Activated naive CD4-positive, alpha-beta T cell treated with anti-CD3 and anti-CD28 coated beads, Interleukin-2, amount 50 U/mL, for 72 hours (primary cell): ENCODE results near the gene TMOD4. TPM values are rescaled to one million over a fixed set of nuclear protein-coding genes. Genes with fewer than 3 reads are reported as not detected.
A peak's percentile ranks its signal among the peaks of the same experiment; 100 is the strongest.
"Not testable (repeated sequence)": the region's sequence is repeated elsewhere in the genome, so short reads cannot be mapped to it uniquely, and the experiment has no call there.

Source experiments
- ATAC-seq, 2 donors: fragments of 150-1000 bp; cut with Tn5 transposase; 2 replicates each; pipeline ENCODE4 v1.10.0; 2021; ENCODE audit warnings: mild to moderate bottlenecking in 2 of 2, moderate library complexity in 2 of 2
- DNase-seq, 2 donors: peaks; one replicate each; pipeline ENCODE4 v3.0.0; 2021 to 2022; ENCODE audit warnings: low spot score in 2 of 2
- H3K27ac Mint-ChIP-seq, 2 donors: one replicate each; pipeline ENCODE4 v1.8.0; 2022; ENCODE audit warnings: mild to moderate bottlenecking in 2 of 2, mixed read lengths in 2 of 2
- H3K36me3 Mint-ChIP-seq, 2 donors: one replicate each; pipeline ENCODE4 v1.8.0; 2022; ENCODE audit warnings: mixed read lengths in 2 of 2
- H3K9me3 Mint-ChIP-seq, 2 donors: one replicate each; pipeline ENCODE4 v1.8.0; 2022; ENCODE audit warnings: mixed read lengths in 2 of 2
- total RNA-seq, 2 donors: library from RNA; stranded (reverse); gene quantifications; one replicate each; pipeline ENCODE4 v1.2.3, GENCODE V29; 2022

The TMOD4 gene
- total RNA-seq: under 1 TPM; 0.77 to 0.78 TPM

GRCh38 chr1:151175863-151176262, at the start of gene TMOD4:
TMOD4 (minus strand) TSS chr1:151175981; CDS start chr1:151174875, 1,106 bp downstream.
- peak within 1 kb of the TSS; percentile 21 to 70 for H3K27ac Mint-ChIP-seq
- ATAC-seq: peak; percentile 41 to 64

DNA sequence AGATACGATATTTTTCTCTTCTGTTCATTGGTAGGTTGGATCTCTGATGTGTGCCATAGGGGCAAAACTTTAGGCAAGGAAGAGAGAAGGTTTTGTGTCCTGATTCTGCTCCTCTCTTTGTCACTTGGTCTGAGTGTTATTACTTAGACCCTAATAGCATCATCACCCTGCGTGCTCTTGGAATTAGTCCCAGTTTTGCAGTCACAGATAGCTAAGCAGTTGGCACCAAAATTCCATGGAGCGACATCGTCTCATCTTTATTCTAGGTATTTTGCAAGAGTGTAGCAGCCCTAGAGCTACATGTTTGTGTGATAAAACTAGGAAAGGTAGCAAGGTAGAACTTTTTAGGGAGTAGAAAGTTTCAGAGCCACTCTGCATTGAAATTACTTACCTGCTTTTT, 46.3 kb upstream of the TMOD4 start:
- Mint-ChIP-seq H3K9me3 (no peaks in the 10 kb centered on the region), H3K36me3 (peaks cover 0 to 9% of the 10 kb centered on the region in 2 donors), H3K27ac (no peak overlapping the region)

More at GRCh38 chr1:151175863-151176262, at the start of gene TMOD4:
- Mint-ChIP-seq H3K36me3 (peaks cover 5 to 10% of the 10 kb centered on the region in 2 donors), H3K9me3 (no peaks in the 10 kb centered on the region)
- no peak for DNase-seq

DNA sequence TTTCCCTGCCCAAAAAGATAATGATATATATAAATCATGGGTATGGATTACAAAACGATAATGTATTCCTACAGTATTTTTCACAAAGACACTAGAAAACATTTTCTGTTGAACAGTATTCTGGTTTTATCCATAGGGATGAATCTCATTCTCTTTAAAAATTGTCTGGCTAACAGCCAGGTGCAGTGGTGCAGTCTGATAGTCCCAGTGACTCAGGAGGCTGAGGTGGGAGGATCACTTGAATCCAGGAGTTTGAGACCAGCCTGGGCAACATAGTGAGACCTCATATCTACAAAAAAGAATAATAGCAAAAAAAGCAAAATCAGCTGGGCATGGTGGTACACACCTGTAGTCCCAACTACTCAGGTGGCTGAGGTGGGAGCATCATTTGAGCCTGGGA, 45.8 kb upstream of the TMOD4 start:
- ATAC-seq (no peak), DNase-seq (no peak)
- Mint-ChIP-seq H3K36me3 (peaks cover 0 to 9% of the 10 kb centered on the region in 2 donors), H3K27ac (no peak overlapping the region), H3K9me3 (no peaks in the 10 kb centered on the region)

More for the DNA sequence above, 46.3 kb upstream of the TMOD4 start:
- DNase-seq (no peak), ATAC-seq (no peak)

- no peak overlapping the region for H3K27ac Mint-ChIP-seq
- ATAC-seq: no peak
- H3K9me3 Mint-ChIP-seq: no peaks in the 10 kb centered on the region
- H3K36me3 Mint-ChIP-seq: peaks cover 0 to 10% of the 10 kb centered on the region in 2 donors
- no peak for DNase-seq
These were observed 37.8 kb upstream of the TMOD4 start for GRCh38 chr1:151213560-151213959.

- ATAC-seq (peak; percentile 37 to 60), DNase-seq (no peak)
- Mint-ChIP-seq H3K27ac (peak overlapping the region; percentile 70 to 92), H3K36me3 (peaks cover 0 to 7% of the 10 kb centered on the region in 2 donors), H3K9me3 (no peaks in the 10 kb centered on the region)
These were observed 36.4 kb upstream of the TMOD4 start for GRCh38 chr1:151211972-151212705.

GRCh38 chr1:151210830-151211229, 35.0 kb upstream of the TMOD4 start:
- peaks cover 0 to 11% of the 10 kb centered on the region in 2 donors for H3K36me3 Mint-ChIP-seq
- ATAC-seq (peak in 1 of 2 donors; percentile 50), DNase-seq (no peak)
- no peaks in the 10 kb centered on the region for H3K9me3 Mint-ChIP-seq
- H3K27ac Mint-ChIP-seq: peak overlapping the region; percentile 70 to 82

DNA sequence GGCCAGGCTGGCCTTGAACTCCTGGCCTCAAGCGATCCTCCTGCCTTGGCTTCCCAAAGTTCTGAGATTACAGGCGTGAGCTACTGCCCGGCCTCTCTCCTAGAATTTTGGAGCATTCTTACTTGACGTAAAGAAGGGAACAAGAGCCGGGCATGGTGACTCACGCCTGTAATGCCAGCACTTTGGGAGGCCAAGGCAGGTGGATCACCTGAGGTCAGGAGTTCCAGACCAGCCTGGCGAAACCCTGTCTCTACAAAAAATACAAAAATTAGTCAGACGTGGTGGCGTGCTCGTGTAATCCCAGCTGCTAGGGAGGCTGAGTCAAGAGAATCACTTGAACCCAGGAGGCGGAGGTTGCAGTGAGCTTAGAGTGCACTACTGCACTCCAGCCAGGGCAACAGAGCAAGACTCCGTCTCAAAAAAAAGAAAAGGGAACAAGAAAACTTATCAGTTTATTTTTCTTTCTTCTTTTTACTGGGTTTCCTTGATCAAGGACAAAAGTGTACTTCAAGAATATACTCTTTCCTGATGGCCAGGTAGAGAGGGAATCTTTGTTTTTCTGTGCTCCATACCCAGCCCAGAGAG, 29.7 kb upstream of the TMOD4 start:
- H3K36me3 Mint-ChIP-seq: peaks cover 0 to 23% of the 10 kb centered on the region in 2 donors
- DNase-seq, H3K27ac Mint-ChIP-seq, H3K9me3 Mint-ChIP-seq, ATAC-seq: not testable (repeated sequence)

- Mint-ChIP-seq H3K36me3 (peaks cover 25 to 36% of the 10 kb centered on the region in 2 donors), H3K9me3 (no peaks in the 10 kb centered on the region), H3K27ac (peak overlapping the region; percentile 98 to 100)
- no peak for ATAC-seq
- DNase-seq: no peak
These were observed 24.2 kb upstream of the TMOD4 start for GRCh38 chr1:151199873-151200581.

GRCh38 chr1:151198254-151199127, 22.7 kb upstream of the TMOD4 start, which contains the start of gene PIP5K1A:
PIP5K1A (plus strand) TSS chr1:151198552; CDS start chr1:151198997, 445 bp downstream.
- ATAC-seq: peak; percentile 92 to 93
- peak within 1 kb of the TSS; percentile 98 to 100 for H3K27ac Mint-ChIP-seq

GRCh38 chr1:151197863-151198253, 22.1 kb upstream of the TMOD4 start:
- Mint-ChIP-seq H3K27ac (peak overlapping the region; percentile 98 to 100), H3K36me3 (peaks cover 25 to 30% of the 10 kb centered on the region in 2 donors), H3K9me3 (no peaks in the 10 kb centered on the region)
- no peak for ATAC-seq
- no peak for DNase-seq

More at GRCh38 chr1:151198254-151199127, 22.7 kb upstream of the TMOD4 start, which contains the start of gene PIP5K1A:
- peak; percentile 97 to 98 for DNase-seq
- H3K36me3 Mint-ChIP-seq: peaks cover 25 to 30% of the 10 kb centered on the region in 2 donors
- no peaks in the 10 kb centered on the region for H3K9me3 Mint-ChIP-seq

GRCh38 chr1:151196292-151196800, 20.6 kb upstream of the TMOD4 start:
- Mint-ChIP-seq H3K27ac (no peak overlapping the region), H3K36me3 (peaks cover 24 to 25% of the 10 kb centered on the region in 2 donors), H3K9me3 (no peaks in the 10 kb centered on the region)
- peak; percentile 40 to 55 for DNase-seq
- ATAC-seq: peak; percentile 28 to 43

GRCh38 chr1:151194894-151195594, 19.3 kb upstream of the TMOD4 start:
- peaks cover 22 to 24% of the 10 kb centered on the region in 2 donors for H3K36me3 Mint-ChIP-seq
- DNase-seq, H3K9me3 Mint-ChIP-seq, H3K27ac Mint-ChIP-seq, ATAC-seq: not testable (repeated sequence)

DNA sequence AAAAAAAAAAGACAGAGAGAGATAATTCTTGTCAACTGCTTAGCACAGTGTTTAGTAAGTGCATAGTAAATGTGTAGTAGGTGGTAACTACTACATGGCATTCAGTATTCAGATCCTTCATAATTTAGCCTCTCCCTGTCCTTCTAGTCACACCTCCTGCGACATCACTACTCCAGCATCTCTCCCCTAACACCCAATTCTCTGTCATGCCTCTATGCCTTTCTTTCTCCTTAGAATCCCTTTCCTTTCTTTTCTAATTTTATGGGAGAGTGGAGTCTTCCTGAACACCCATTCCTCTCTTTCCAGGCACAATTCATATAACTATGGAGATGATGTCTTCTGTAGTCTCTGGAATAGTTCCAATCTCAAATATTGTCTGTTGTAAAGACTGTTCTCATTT, 18.1 kb upstream of the TMOD4 start:
- DNase-seq (no peak), ATAC-seq (no peak)
- Mint-ChIP-seq H3K36me3 (peaks cover 15 to 16% of the 10 kb centered on the region in 2 donors), H3K9me3 (no peaks in the 10 kb centered on the region), H3K27ac (no peak overlapping the region)

- Mint-ChIP-seq H3K9me3 (no peaks in the 10 kb centered on the region), H3K27ac (no peak overlapping the region), H3K36me3 (peaks cover 9 to 11% of the 10 kb centered on the region in 2 donors)
- ATAC-seq: no peak
- DNase-seq: no peak
These were observed 17.5 kb upstream of the TMOD4 start for GRCh38 chr1:151193304-151193703.

DNA sequence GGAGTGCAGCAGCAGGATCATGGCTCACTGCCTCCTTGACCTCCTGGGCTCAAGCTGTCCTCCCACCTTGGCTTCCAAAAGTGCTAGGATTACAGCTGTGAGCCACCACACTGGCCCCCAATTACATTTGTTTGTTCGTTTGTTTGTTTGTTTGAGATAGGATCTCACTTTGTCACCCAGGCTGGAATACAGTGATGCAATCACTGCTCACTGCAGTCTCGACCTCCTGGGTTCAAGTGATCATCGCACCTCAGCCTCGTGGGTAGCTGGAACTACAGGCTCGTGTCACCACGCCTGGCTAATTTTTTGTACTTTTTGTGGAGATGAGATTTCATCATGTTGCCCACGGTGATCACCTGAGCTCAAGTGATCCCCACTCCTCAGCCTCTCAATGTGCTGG, 16.3 kb upstream of the TMOD4 start:
- no peak for DNase-seq
- Mint-ChIP-seq H3K9me3 (no peaks in the 10 kb centered on the region), H3K36me3 (peaks cover 6 to 7% of the 10 kb centered on the region in 2 donors), H3K27ac (no peak overlapping the region)
- ATAC-seq: no peak
